GM18873 (cell line): ENCODE data around the gene MEGF11.
"Not testable (repeated sequence)": the region's sequence is repeated elsewhere in the genome, so short reads cannot be mapped to it uniquely, and the experiment has no call there.

Experiments used
- ATAC-seq: cut with Tn5 transposase; IDR thresholded peaks from one replicate; pipeline ENCODE4 v1.9.1; 2021; ENCODE audit warnings: mild to moderate bottlenecking, moderate library complexity, moderate number of reproducible peaks; ENCODE audit not compliant: unreplicated experiment, low FRiP score

Gene MEGF11

GRCh38 chr15:65883571-65883970, 370.0 kb downstream of the MEGF11 start:
- ATAC-seq = no peak

DNA sequence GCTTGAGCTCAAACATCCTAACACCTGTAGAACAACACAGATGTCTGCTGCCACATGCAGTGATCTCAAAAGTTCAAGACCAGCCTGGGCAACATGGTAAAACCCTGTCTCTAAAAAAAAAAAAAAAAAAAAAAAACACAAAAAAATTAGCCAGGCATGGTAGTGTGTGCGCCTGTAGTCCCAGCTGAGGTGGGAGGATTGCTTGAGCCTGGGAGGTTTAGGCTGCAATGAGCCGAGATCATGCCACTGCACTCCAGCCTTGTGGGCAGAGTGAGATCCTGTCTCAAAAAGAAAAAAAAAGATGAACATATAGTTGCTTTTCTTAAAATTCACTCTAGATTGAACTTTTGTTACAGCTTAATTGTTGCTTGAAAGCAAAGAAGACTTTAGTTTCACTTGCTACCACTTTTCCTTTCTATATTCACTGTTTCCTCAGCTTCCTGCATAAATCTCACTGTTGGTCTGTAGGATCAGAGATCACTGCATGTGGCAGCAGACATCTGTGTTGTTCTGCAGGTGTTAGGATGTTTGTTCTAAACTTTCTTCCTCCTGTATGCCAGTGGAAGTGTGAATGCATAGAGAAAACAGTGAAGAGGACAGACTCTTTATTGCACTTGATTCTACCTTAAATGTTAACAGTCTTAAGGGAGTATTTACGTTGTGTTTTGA, 371.6 kb downstream of the MEGF11 start:
- no peak for ATAC-seq

GRCh38 chr15:65877749-65878148, 375.8 kb downstream of the MEGF11 start:
- no peak for ATAC-seq

- no peak for ATAC-seq
Observed at GRCh38 chr15:65875458-65875857, 378.1 kb downstream of the MEGF11 start.

DNA sequence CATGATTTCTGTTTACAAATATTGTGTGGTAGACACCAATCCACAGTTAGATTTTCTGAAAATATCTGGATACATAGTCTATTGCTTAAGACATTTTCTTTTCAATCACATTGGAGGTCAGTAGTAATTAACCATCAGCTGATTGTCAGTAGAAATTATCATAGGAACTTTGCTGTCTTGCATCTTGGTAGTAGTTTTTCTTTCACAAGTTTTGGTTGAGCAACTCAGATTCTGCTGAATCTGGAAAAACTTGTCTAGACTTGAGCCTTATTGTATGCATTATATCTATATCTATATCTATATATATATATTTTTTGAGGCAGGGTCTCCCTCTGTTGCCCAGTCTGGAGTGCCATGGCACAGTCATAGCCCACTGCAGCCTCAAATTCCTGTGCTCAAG, 380.3 kb downstream of the MEGF11 start:
- no peak for ATAC-seq

DNA sequence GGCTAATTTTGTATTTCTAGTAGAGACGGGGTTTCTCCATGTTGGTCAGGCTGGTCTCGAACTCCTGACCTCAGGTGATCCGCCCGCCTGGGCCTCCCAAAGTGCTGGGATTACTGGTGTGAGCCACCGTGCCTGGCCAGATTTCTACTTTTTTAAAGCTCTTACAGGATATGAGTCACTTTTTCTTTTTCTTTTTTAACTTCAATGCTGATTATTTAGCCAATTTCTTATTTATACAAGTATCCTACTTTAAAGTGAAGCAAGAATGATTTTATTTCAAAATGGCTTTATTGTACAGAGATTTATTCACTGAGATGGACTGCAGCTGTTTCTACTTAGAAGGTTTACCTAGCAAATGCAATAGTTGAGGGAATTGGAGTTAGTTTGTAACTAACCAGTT, 381.0 kb downstream of the MEGF11 start:
- not testable (repeated sequence) for ATAC-seq

DNA sequence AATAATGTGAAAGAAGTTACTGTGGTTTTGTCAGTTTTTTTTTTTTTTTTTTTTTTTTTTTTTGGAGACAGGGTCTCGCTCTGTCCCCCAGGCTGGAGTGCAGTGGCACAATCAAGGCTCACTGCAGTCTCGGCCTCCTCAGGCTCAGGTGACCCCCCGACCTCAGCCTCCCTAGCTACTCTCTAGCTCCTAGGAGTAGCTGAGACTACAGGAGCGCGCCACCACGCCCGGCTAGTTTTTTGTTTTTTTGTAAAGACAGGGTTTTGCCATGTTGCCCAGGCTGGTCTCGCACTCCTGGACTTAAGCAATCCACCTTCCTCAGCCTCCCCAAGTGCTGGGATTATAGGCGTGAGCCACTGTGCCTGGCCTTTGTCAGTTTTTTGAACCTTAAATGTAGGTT, 381.7 kb downstream of the MEGF11 start:
- ATAC-seq = not testable (repeated sequence)

DNA sequence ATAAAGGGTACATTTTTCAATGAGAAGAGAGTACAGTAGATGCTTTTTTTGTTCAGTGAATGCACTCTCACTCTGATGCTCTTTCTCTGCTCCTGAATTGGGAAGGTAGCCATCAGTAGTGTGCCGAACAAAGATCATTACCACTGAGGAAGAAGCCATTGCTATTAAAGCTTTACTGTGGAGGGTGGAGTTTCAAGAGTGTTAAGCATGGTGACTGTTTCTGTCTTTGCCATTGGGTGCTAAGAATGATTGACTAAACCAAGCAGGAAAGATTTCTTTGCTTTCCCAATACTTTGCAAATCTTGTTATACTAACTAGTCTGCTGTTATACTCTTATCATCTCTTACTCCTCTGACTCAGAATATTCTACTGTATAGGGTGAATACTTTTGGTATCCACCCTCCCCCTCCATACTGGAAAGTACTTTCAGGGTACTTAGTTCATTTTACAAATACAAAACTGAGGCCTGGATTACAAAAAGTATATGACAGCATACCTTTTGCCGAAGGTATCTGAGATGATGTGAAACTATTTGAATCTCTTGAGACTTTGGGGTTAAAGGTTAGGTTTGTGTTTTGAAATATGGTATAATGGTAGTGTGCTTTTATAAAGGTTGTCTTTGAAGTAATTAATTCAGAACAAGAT, 382.5 kb downstream of the MEGF11 start:
- ATAC-seq = no peak

GRCh38 chr15:65869954-65870871, 383.3 kb downstream of the MEGF11 start:
- no peak for ATAC-seq

- peak; percentile 71 for ATAC-seq
Observed at GRCh38 chr15:65869126-65869953, 384.2 kb downstream of the MEGF11 start, which contains the start of gene RAB11A. Gene RAB11A (plus strand): TSS chr15:65869491. CDS start chr15:65869586, 95 bp downstream.

- no peak for ATAC-seq
Observed at GRCh38 chr15:65868546-65869125, 384.9 kb downstream of the MEGF11 start.

DNA sequence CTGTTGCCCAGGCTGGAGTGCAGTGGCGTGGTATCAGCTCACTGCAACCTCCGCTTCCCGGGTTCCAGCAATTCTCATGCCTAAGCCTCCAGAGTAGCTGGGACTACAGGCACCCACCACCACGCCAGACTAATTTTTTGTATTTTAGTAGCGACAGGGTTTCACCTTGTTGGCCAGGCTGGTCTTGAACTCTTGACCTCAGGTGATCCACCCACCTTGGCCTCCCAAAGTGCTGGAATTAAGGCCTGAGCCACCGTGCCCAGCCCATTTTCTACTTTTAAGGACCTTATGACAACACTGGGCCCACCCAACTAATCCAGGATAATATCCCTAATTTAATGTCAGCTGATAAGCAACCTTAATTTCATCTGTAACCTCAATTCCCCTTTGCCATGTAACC, 385.6 kb downstream of the MEGF11 start:
- not testable (repeated sequence) for ATAC-seq

DNA sequence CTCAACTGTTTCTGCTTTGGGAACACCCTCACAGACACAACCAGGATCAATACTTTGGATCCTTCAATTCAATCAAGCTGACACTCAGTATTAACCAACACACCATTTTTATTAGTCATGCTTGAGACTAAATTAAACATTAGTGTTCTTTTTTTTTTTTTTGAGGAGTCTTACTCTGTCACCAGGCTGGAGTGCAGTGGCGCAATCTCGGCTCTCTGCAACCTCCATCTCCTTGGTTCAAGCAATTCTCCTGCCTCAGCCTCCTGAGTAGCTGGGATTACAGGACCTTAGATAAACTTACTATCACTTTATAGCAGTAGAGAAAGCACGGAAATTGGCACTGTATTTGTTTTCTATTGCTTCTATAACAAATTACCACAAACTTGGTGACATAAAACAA, 386.3 kb downstream of the MEGF11 start:
- no peak for ATAC-seq

- ATAC-seq = no peak
Observed at GRCh38 chr15:65863106-65863505, 390.4 kb downstream of the MEGF11 start.

GRCh38 chr15:65862682-65863081, 390.9 kb downstream of the MEGF11 start:
- ATAC-seq = no peak

GRCh38 chr15:65857718-65858402, 395.7 kb downstream of the MEGF11 start:
- ATAC-seq = no peak

GRCh38 chr15:65856821-65857455, 396.6 kb downstream of the MEGF11 start:
- ATAC-seq = no peak

DNA sequence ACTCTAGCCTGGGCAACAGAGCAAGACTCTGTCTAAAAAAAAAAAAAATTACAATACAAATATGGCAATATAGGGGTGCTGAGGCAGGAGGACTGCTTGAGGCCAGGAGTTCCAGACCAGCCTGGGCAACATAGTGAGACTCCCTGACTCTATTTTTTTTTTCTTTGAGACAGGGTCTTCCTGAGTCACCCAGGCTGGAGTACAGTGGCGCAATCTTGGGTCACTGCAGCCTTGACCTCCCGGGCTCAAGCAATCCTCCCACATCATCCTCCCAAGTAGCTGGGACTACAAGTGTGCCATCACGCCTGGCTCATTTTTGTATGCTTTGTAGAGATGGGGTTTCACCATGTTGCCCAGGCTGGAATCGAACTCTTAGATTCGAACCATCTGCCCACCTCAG, 401.6 kb downstream of the MEGF11 start:
- no peak for ATAC-seq

- no peak for ATAC-seq
Observed at GRCh38 chr15:65847989-65848388, 405.6 kb downstream of the MEGF11 start.
